ENCODE measurements around the gene TMEM178B. TPM values are rescaled to one million over a fixed set of nuclear protein-coding genes. Genes with fewer than 3 reads are reported as not detected.
A peak's percentile ranks its signal among the peaks of the same experiment; 100 is the strongest.

TMEM178B gene
- total RNA-seq, 1 donor from 2014 or later: 19.7 TPM

- no peak for DNase-seq (ENCODE audit: low read depth, low spot score)
Measured at GRCh38 chr7:141454338-141454737, 380.5 kb downstream of the TMEM178B start.

GRCh38 chr7:141455723-141456122, 381.9 kb downstream of the TMEM178B start:
- Mint-ChIP-seq H3K9me3 (no peaks in the 10 kb centered on the region), H3K4me1 (peaks cover 5% of the 10 kb centered on the region), H3K27ac (ENCODE audit: unreplicated experiment) (no peak overlapping the region), H3K4me3 (no peak overlapping the region), H3K36me3 (ENCODE audit: low read depth) (no peaks in the 10 kb centered on the region), H3K27me3 (ENCODE audit: low read depth) (no peaks in the 10 kb centered on the region)
- DNase-seq (ENCODE audit: low read depth, low spot score): no peak
- TF ChIP-seq CTCF (conservative IDR thresholded peaks at IDR 0.05): no peak

More at GRCh38 chr7:141454338-141454737, 380.5 kb downstream of the TMEM178B start:
- Mint-ChIP-seq H3K9me3 (no peaks in the 10 kb centered on the region), H3K4me3 (no peak overlapping the region), H3K36me3 (ENCODE audit: low read depth) (no peaks in the 10 kb centered on the region), H3K27me3 (ENCODE audit: low read depth) (no peaks in the 10 kb centered on the region), H3K4me1 (no peaks in the 10 kb centered on the region), H3K27ac (ENCODE audit: unreplicated experiment) (peak overlapping the region; percentile 71)
- no peak for TF ChIP-seq CTCF (conservative IDR thresholded peaks at IDR 0.05)

- no peak for TF ChIP-seq CTCF (conservative IDR thresholded peaks at IDR 0.05)
- H3K9me3 Mint-ChIP-seq: no peaks in the 10 kb centered on the region
- H3K4me3 Mint-ChIP-seq: no peak overlapping the region
- H3K36me3 Mint-ChIP-seq (ENCODE audit: low read depth): no peaks in the 10 kb centered on the region
- no peaks in the 10 kb centered on the region for H3K27me3 Mint-ChIP-seq (ENCODE audit: low read depth)
- no peak for DNase-seq (ENCODE audit: low read depth, low spot score)
- peaks cover 11% of the 10 kb centered on the region for H3K4me1 Mint-ChIP-seq
- no peak overlapping the region for H3K27ac Mint-ChIP-seq (ENCODE audit: unreplicated experiment)
Measured at GRCh38 chr7:141456298-141456697, 382.4 kb downstream of the TMEM178B start.

GRCh38 chr7:141456711-141457110, 382.8 kb downstream of the TMEM178B start:
- Mint-ChIP-seq H3K27me3 (ENCODE audit: low read depth) (no peaks in the 10 kb centered on the region), H3K9me3 (no peaks in the 10 kb centered on the region), H3K36me3 (ENCODE audit: low read depth) (no peaks in the 10 kb centered on the region), H3K27ac (ENCODE audit: unreplicated experiment) (no peak overlapping the region), H3K4me3 (no peak overlapping the region), H3K4me1 (peaks cover 14% of the 10 kb centered on the region)
- TF ChIP-seq CTCF (conservative IDR thresholded peaks at IDR 0.05): no peak
- no peak for DNase-seq (ENCODE audit: low read depth, low spot score)

- no peak for TF ChIP-seq CTCF (conservative IDR thresholded peaks at IDR 0.05)
- Mint-ChIP-seq H3K4me3 (no peak overlapping the region), H3K36me3 (ENCODE audit: low read depth) (peaks cover 3% of the 10 kb centered on the region), H3K27ac (ENCODE audit: unreplicated experiment) (peak overlapping the region; percentile 84), H3K9me3 (peaks cover 4% of the 10 kb centered on the region), H3K4me1 (peaks cover 18% of the 10 kb centered on the region), H3K27me3 (ENCODE audit: low read depth) (no peaks in the 10 kb centered on the region)
- no peak for DNase-seq (ENCODE audit: low read depth, low spot score)
Measured at GRCh38 chr7:141460781-141461715, 387.2 kb downstream of the TMEM178B start.
